ENCODE results near the gene CD99.
"Not testable (repeated sequence)": the region's sequence is repeated elsewhere in the genome, so short reads cannot be mapped to it uniquely, and the experiment has no call there.

DNA sequence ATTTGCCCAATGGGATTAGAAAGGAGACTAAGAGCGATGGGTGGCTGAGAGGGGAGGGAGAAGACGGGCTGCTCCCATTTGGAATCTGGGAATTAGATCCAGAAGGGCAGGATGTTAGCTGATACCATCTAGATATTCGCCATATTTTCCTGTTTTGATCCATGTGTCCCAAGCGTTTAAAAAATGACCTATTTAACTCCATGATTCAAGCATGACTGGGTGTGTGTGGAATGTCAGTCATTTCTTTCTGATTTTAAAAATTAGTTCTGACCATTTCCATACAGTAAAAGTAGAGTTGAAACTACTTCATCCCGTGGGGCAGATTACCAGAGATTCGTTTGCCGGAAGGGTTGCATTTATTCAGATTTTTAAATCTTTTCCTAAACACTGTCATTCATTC, 61.3 kb downstream of the CD99 start:
- TF ChIP-seq POLR2A (IDR thresholded peaks at IDR 0.05; ENCODE audit: low read length); GATA1 (IDR thresholded peaks at IDR 0.05; ENCODE audit: low read depth, low read length): not testable (repeated sequence)
